Testis (tissue), 3 donors: ENCODE measurements around the gene ADCY10. TPM values are rescaled to one million over a fixed set of nuclear protein-coding genes. Genes with fewer than 3 reads are reported as not detected.
"Not testable (repeated sequence)": the region's sequence is repeated elsewhere in the genome, so short reads cannot be mapped to it uniquely, and the experiment has no call there.

Experiments
- DNase-seq: peaks from one replicate; pipeline ENCODE4 v3.0.0-alpha.2; 2019
- H3K27ac ChIP-seq, 2 donors: fragments of 200-600 bp; sonication (generic); one replicate each; pipeline ENCODE4 v1.5.1; 2019
- H3K27me3 ChIP-seq: fragments of 200-600 bp; sonication (generic); one replicate; pipeline ENCODE4 v1.5.1; 2019
- H3K36me3 ChIP-seq: fragments of 200-600 bp; sonication (generic); one replicate; pipeline ENCODE4 v1.5.1; 2017; ENCODE audit warnings: low read depth; ENCODE audit errors: missing control alignments
- H3K4me1 ChIP-seq: fragments of 200-600 bp; sonication (generic); one replicate; pipeline ENCODE4 v1.5.1; 2019
- H3K4me3 ChIP-seq, 2 donors: fragments of 200-600 bp; sonication (generic); one replicate each; pipeline ENCODE4 v1.5.1; 2017 to 2019
- H3K9me3 ChIP-seq: fragments of 200-600 bp; sonication (generic); one replicate; pipeline ENCODE4 v1.5.1; 2017
- POLR2A ChIP-seq: fragments of 450-650 bp; IDR thresholded peaks from one replicate; pipeline ENCODE4 v1.6.1; 2017; ENCODE audit warnings: antibody characterized with exemption, mild to moderate bottlenecking, moderate library complexity
- WGBS, 2 donors: methylation state at CpG; one replicate each; pipeline ENCODE4 v1.1.5; 2018; 5-methylcytosine and 5-hydroxymethylcytosine counted together
- intact Hi-C: fragments of 100-400 bp; cut with DNase I; formaldehyde crosslinking; loops from one replicate; pipeline ENCODE4 v1.15.1; 2023; ENCODE audit warnings: low total_unique reads
- polyA plus RNA-seq: library from polyadenylated mRNA; stranded (reverse); fragments of 350-450 nt; fragmentation: Illumina TruSeq; extraction: RNeasy Lipid Tissue Mini Kit (QIAGEN cat#74804); gene quantifications from one replicate; pipeline ENCODE4 v1.2.3, GENCODE V29; 2014; ENCODE audit warnings: low read depth, low replicate concordance; ENCODE audit not compliant: insufficient read depth
- total RNA-seq, 2 donors: library from RNA; depleted of rRNA; stranded (reverse); fragments of >200 nt; gene quantifications; one replicate each; pipeline ENCODE4 v1.2.3, GENCODE V29; 2016
- TF ChIP-seq, protein P1 (sequence below), 3 experiments: fragments of 450-650 bp in 2 of 3; fragments of 200-600 bp in 1 of 3; sonication (generic) in 1 of 3; IDR thresholded peaks; one replicate each; pipeline ENCODE4 v1.5.1; 2016 to 2019; ENCODE audit warnings: antibody characterized with exemption in 3 of 3, mild to moderate bottlenecking in 2 of 3, moderate library complexity in 1 of 3

ADCY10 gene
- total and polyA plus RNA-seq, 3 donors from 2014 or later: 9.4 to 49.7 (median 24.6) TPM

DNA sequence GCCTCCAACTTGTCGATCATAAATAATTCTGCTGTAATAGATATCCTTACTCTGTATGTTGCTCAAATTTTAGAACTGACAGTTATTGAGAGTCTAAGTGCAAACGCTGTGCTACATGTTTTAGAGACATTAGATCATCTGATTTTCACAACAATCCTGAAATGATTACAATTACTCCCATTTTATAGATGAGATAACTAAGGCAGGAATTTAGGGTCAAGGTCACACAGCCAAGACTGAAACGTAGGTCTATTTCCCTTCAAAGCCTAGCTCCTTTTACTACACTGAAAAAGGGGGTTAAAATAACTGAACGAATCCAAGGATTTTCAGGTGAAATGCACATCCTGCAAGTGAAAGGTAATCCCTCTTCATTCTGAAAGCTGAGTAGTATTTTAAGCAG is 19.9 kb upstream of the ADCY10 start:
- Histone ChIP-seq H3K36me3 (no peaks in the 10 kb centered on the region), H3K4me1 (peaks cover 20% of the 10 kb centered on the region), H3K27ac (peak overlapping the region in 1 of 2 donors; percentile 94), H3K27me3 (no peaks in the 10 kb centered on the region), H3K9me3 (no peaks in the 10 kb centered on the region), H3K4me3 (no peak overlapping the region)
- TF ChIP-seq, protein P1, sequence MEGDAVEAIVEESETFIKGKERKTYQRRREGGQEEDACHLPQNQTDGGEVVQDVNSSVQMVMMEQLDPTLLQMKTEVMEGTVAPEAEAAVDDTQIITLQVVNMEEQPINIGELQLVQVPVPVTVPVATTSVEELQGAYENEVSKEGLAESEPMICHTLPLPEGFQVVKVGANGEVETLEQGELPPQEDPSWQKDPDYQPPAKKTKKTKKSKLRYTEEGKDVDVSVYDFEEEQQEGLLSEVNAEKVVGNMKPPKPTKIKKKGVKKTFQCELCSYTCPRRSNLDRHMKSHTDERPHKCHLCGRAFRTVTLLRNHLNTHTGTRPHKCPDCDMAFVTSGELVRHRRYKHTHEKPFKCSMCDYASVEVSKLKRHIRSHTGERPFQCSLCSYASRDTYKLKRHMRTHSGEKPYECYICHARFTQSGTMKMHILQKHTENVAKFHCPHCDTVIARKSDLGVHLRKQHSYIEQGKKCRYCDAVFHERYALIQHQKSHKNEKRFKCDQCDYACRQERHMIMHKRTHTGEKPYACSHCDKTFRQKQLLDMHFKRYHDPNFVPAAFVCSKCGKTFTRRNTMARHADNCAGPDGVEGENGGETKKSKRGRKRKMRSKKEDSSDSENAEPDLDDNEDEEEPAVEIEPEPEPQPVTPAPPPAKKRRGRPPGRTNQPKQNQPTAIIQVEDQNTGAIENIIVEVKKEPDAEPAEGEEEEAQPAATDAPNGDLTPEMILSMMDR (IDR thresholded peaks at IDR 0.05): no peak
- no peak for TF ChIP-seq POLR2A
- DNase-seq: no peak
- WGBS, 2 donors: 36 to 39% methylated on average over 4 of the region's 4 CpGs
- intact Hi-C loops: no loop called here

DNA sequence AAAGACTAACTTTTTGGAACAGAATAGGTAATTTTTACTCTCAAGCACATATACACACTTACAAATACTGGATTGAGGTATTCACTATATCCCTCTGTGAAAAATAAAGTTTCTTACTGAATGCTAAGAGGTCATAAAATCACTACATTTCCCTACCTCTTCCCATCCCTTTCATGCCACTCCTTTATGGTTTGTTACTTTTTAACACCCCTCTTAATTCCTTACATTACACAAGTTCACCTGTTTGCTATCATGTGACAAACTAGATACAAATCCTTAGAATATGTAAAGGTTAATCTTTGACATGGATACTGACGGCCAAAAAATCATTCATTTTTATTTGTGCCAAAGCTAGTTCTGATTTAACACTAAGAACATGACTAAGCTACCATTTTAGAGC is 15.8 kb upstream of the ADCY10 start:
- Histone ChIP-seq H3K4me3 (no peak overlapping the region), H3K9me3 (no peaks in the 10 kb centered on the region), H3K36me3 (no peaks in the 10 kb centered on the region), H3K27ac (no peak overlapping the region), H3K27me3 (no peaks in the 10 kb centered on the region), H3K4me1 (peaks cover 20% of the 10 kb centered on the region)
- intact Hi-C loops: no loop called here
- TF ChIP-seq, protein P1 (IDR thresholded peaks at IDR 0.05): no peak
- no peak for TF ChIP-seq POLR2A
- 65 to 79% methylated on average over 1 of the region's 1 CpG for WGBS, 2 donors
- DNase-seq: no peak

DNA sequence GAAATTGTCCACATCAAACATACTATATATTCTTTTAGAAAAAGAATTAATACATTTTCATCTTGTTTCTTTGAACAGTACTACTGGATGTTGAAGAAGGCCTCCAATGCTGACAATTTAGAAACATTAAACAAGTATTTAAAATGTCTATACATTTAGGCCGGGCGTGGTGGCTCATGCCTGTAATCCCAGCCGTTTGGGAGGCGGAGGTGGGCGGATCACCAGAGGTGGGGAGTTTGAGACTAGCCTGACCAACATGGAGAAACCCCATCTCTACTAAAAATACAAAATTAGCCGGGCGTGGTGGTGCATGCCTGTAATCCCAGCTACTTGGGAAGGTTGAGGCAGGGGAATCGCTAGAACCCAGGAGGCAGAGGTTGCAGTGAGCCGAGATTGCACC is 15.0 kb upstream of the ADCY10 start:
- 92 to 94% methylated on average over 9 of the region's 9 CpGs for WGBS, 2 donors
- DNase-seq, H3K36me3 ChIP-seq, H3K27ac ChIP-seq, intact Hi-C loops, H3K27me3 ChIP-seq, H3K9me3 ChIP-seq, H3K4me3 ChIP-seq: not testable (repeated sequence)
- peaks cover 12% of the 10 kb centered on the region for H3K4me1 ChIP-seq

GRCh38 chr1:167928457-167928852 is 14.5 kb upstream of the ADCY10 start:
- no peak for TF ChIP-seq POLR2A
- TF ChIP-seq, protein P1 (IDR thresholded peaks at IDR 0.05): no peak
- Histone ChIP-seq H3K4me3 (no peak overlapping the region), H3K36me3 (no peaks in the 10 kb centered on the region), H3K4me1 (peaks cover 7% of the 10 kb centered on the region), H3K27ac (no peak overlapping the region), H3K27me3 (no peaks in the 10 kb centered on the region), H3K9me3 (no peaks in the 10 kb centered on the region)
- 86 to 93% methylated on average over 2 of the region's 2 CpGs for WGBS, 2 donors
- intact Hi-C loops: no loop called here
- DNase-seq: no peak

GRCh38 chr1:167927046-167927754 is 13.3 kb upstream of the ADCY10 start:
- peaks cover 4% of the 10 kb centered on the region for H3K4me1 ChIP-seq
- intact Hi-C loops: no loop called here
- no peaks in the 10 kb centered on the region for H3K27me3 ChIP-seq
- WGBS, 2 donors: 76 to 82% methylated on average over 4 of the region's 4 CpGs
- no peaks in the 10 kb centered on the region for H3K36me3 ChIP-seq
- H3K27ac ChIP-seq: no peak overlapping the region
- TF ChIP-seq POLR2A: no peak
- TF ChIP-seq, protein P1 (IDR thresholded peaks at IDR 0.05): no peak
- DNase-seq: no peak
- no peaks in the 10 kb centered on the region for H3K9me3 ChIP-seq
- H3K4me3 ChIP-seq: no peak overlapping the region
